Nephron (organoid): Measurements from ENCODE around the gene FKBP14.

Source experiments
- H3K27ac Mint-ChIP-seq, 3 experiments: 2 replicates each; pipeline ENCODE4 v1.8.0; 2020; ENCODE audit warnings: mixed read lengths in 3 of 3, mild to moderate bottlenecking in 2 of 3, moderate library complexity in 1 of 3
- H3K27me3 Mint-ChIP-seq: 2 replicates; pipeline ENCODE4 v1.8.0; 2021; ENCODE audit warnings: low read depth, mild to moderate bottlenecking, moderate library complexity, mixed read lengths
- H3K36me3 Mint-ChIP-seq: 2 replicates; pipeline ENCODE4 v1.8.0; 2020; ENCODE audit warnings: low read depth, mixed read lengths
- H3K4me1 Mint-ChIP-seq: 2 replicates; pipeline ENCODE4 v1.8.0; 2020; ENCODE audit warnings: mixed read lengths
- H3K4me3 Mint-ChIP-seq, 3 experiments: 2 replicates each; pipeline ENCODE4 v1.8.0; 2020; ENCODE audit warnings: mild to moderate bottlenecking in 3 of 3, mixed read lengths in 3 of 3, moderate library complexity in 2 of 3
- H3K9me3 Mint-ChIP-seq: 2 replicates; pipeline ENCODE4 v1.8.0; 2020; ENCODE audit warnings: mixed read lengths
- TF ChIP-seq, protein P1 (sequence below), 3 experiments: fragments of 200-600 bp; sonication (generic); IDR thresholded peaks; one replicate each; pipeline ENCODE4 v1.5.0; 2021; ENCODE audit warnings: antibody characterized with exemption in 3 of 3; ENCODE audit not compliant: unreplicated experiment in 3 of 3

The FKBP14 gene

GRCh38 chr7:30040938-30041337, 14.4 kb upstream of the FKBP14 start:
- H3K4me1 Mint-ChIP-seq: peaks cover 10% of the 10 kb centered on the region
- no peaks in the 10 kb centered on the region for H3K9me3 Mint-ChIP-seq
- no peak overlapping the region for H3K27ac Mint-ChIP-seq
- peaks cover 44% of the 10 kb centered on the region for H3K36me3 Mint-ChIP-seq
- H3K4me3 Mint-ChIP-seq: no peak overlapping the region
- no peaks in the 10 kb centered on the region for H3K27me3 Mint-ChIP-seq
- TF ChIP-seq, protein P1, sequence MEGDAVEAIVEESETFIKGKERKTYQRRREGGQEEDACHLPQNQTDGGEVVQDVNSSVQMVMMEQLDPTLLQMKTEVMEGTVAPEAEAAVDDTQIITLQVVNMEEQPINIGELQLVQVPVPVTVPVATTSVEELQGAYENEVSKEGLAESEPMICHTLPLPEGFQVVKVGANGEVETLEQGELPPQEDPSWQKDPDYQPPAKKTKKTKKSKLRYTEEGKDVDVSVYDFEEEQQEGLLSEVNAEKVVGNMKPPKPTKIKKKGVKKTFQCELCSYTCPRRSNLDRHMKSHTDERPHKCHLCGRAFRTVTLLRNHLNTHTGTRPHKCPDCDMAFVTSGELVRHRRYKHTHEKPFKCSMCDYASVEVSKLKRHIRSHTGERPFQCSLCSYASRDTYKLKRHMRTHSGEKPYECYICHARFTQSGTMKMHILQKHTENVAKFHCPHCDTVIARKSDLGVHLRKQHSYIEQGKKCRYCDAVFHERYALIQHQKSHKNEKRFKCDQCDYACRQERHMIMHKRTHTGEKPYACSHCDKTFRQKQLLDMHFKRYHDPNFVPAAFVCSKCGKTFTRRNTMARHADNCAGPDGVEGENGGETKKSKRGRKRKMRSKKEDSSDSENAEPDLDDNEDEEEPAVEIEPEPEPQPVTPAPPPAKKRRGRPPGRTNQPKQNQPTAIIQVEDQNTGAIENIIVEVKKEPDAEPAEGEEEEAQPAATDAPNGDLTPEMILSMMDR (IDR thresholded peaks at IDR 0.05; ENCODE audit: unreplicated experiment in 3 of 3): no peak

DNA sequence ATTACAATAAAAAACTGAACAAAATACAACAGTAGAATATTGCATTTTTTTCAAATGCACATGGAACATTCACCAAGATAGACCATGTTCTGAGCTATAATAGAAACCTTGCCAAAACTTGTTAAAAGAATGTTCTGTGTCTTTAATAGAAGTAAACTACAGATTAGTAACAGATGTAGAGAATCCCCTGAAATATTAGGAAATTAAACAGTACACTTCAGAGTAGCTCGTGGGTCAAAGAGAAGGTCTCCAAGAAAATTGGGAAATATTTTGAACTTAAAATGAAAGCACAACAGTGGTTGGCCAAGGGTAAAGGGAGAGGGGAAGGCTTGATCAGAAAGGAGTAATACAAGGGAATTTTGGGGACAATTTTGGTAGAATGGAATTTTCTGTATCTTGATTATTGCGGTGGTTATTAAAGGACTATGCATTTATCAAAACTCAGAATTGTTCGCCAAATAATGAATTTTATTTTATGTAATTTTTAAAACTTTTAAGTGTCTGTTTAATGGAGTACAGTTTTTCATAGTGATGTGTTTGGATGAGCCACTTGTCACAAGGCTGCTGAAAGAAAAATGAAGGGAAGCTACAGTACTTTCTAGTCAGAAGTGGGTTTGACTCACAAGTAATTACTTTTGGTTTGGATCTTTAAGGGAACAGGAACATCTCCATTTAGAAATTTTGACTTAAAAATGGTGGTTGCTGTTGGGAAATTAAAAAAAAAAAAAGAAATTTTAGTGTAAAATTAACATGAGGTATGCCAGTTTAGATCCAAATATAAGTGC, 11.9 kb upstream of the FKBP14 start:
- Mint-ChIP-seq H3K9me3 (no peaks in the 10 kb centered on the region), H3K4me1 (peaks cover 10% of the 10 kb centered on the region), H3K4me3 (no peak overlapping the region), H3K27ac (peak overlapping the region; percentile 22 to 52 (median 35)), H3K36me3 (peaks cover 50% of the 10 kb centered on the region), H3K27me3 (no peaks in the 10 kb centered on the region)
- TF ChIP-seq, protein P1 (IDR thresholded peaks at IDR 0.05; ENCODE audit: unreplicated experiment in 3 of 3): no peak

DNA sequence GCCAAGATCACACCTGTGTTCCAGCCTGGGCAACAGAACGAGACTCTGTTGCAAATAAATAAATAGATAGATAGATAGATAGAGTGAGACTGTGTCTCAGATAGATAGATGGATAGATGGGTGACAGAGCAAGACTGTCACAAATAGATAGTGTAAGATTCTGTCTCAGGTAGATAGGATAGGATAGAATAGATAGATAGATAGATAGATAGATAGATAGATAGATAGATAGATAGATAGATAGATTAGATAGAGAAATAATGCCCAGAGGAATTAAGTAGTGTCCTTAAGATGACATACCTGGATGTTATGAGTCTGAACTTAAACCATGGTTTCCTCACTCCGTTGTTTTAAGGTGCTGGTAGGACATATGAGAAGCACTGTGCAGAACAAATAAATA, 9.7 kb upstream of the FKBP14 start:
- H3K4me3 Mint-ChIP-seq: no peak overlapping the region
- no peak overlapping the region for H3K27ac Mint-ChIP-seq
- peaks cover 38% of the 10 kb centered on the region for H3K36me3 Mint-ChIP-seq
- no peaks in the 10 kb centered on the region for H3K9me3 Mint-ChIP-seq
- H3K4me1 Mint-ChIP-seq: peaks cover 19% of the 10 kb centered on the region
- TF ChIP-seq, protein P1 (IDR thresholded peaks at IDR 0.05; ENCODE audit: unreplicated experiment in 3 of 3): no peak
- H3K27me3 Mint-ChIP-seq: no peaks in the 10 kb centered on the region

DNA sequence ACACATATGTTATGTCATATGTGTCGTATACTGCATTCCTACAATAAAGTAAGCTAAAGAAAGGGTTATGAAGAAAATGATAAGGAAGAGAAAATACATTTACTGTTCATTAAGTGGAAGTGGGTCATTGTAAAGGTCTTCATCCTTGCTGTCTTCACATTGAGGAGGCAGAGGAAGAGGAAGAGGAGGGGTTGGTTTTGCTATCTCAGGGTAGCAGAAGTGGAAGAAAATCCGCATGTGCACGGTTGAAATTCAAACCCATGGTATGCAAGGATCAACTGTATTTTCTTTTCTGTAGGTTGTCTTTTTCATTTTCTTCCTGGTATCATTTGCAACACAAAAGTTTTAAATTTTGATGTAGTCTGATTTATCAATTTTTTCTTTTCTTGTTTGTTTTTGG, 8.0 kb upstream of the FKBP14 start:
- Mint-ChIP-seq H3K9me3 (no peaks in the 10 kb centered on the region), H3K4me1 (peaks cover 19% of the 10 kb centered on the region), H3K4me3 (no peak overlapping the region), H3K27me3 (no peaks in the 10 kb centered on the region), H3K27ac (no peak overlapping the region), H3K36me3 (peaks cover 31% of the 10 kb centered on the region)
- TF ChIP-seq, protein P1 (IDR thresholded peaks at IDR 0.05; ENCODE audit: unreplicated experiment in 3 of 3): no peak

DNA sequence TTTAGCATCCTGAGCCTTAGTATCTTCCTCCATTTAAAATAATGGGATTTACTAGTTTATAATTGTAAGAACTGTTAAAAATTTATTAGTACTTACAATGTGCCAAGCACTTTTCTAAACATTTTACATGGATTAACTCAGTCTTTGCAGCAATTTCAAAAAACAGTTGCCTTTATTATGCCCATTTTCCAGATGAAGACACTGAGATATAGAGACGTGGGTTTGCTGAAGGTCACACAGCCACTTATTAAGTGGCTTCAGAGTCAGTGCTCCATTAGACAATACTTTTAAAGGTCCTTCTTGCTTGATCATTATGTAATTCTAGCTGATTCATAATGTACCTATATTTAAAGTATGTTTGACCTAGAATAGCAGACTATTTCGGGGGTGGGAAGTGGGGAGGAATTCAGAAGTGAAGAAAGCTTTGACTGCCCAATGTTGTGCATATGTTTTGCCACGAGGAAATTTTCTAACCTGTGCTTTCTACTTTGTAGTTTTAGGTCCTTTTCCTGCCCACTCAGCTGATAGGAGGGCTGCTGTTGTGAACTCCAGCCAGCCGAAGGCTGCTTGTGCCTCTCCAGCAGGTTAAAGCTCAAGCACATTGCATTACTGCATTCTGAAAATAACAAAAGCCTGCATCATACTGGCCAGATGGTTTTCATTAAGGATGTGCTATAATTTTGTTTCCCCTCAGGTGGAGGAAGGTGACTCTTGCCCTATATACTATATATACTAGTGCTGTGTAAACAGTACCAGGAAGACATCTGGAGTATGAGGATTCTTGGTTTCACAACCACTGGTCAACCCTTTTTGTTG, 6.0 kb upstream of the FKBP14 start:
- H3K4me1 Mint-ChIP-seq: peaks cover 17% of the 10 kb centered on the region
- no peaks in the 10 kb centered on the region for H3K27me3 Mint-ChIP-seq
- H3K4me3 Mint-ChIP-seq: peak overlapping the region; percentile 40 to 54 (median 41)
- H3K36me3 Mint-ChIP-seq: peaks cover 23% of the 10 kb centered on the region
- no peaks in the 10 kb centered on the region for H3K9me3 Mint-ChIP-seq
- TF ChIP-seq, protein P1 (IDR thresholded peaks at IDR 0.05; ENCODE audit: unreplicated experiment in 3 of 3): no peak
- peak overlapping the region; percentile 22 to 69 (median 61) for H3K27ac Mint-ChIP-seq
